H1 (cell line): ENCODE results near the gene LYRM4. TPM values are rescaled to one million over a fixed set of nuclear protein-coding genes. Genes with fewer than 3 reads are reported as not detected.

Experiments used
- CTCF ChIA-PET: fragments of 300-600 bp; sonication (Branson Sonifier 250); formaldehyde crosslinking; loops from one replicate; lab custom pipeline; 2021; ENCODE audit not compliant: partially characterized antibody; lab: Charles Lee
- POLR2A ChIA-PET: fragments of 300-600 bp; sonication (Branson Sonifier 250); formaldehyde crosslinking; loops from one replicate; lab custom pipeline; 2021; ENCODE audit warnings: inconsistent platforms; ENCODE audit not compliant: partially characterized antibody; lab: Charles Lee
- DNase-seq, 2 experiments: peaks; one replicate each; pipeline versions ENCODE4 v3.0.0 to v3.0.0-alpha.2; 2010 to 2022; ENCODE audit warnings: low spot score in 2 of 2, low read depth in 1 of 2, mixed read lengths in 1 of 2
- FAIRE-seq: peaks from 2 replicates; lab custom pipeline; 2011; peaks lifted over from hg19 to GRCh38; lab: Jason Lieb, UNC
- H2AFZ ChIP-seq: 2 replicates; pipeline ENCODE4 v1.8.1; 2012; ENCODE audit warnings: low read length, inconsistent platforms
- H2AK5ac ChIP-seq: 2 replicates; pipeline ENCODE4 v1.6.1; 2013; ENCODE audit warnings: low read depth, low read length
- H2BK120ac ChIP-seq: replicated peaks from 2 replicates; pipeline ENCODE3; 2013; ENCODE audit warnings: low read depth, low read length, inconsistent platforms
- H2BK12ac ChIP-seq: 2 replicates; pipeline ENCODE4 v1.6.1; 2013; ENCODE audit warnings: low read depth, low read length
- H2BK15ac ChIP-seq: 2 replicates; pipeline ENCODE4 v1.6.1; 2013; ENCODE audit warnings: low read length
- H2BK20ac ChIP-seq: 2 replicates; pipeline ENCODE4 v1.6.1; 2013; ENCODE audit warnings: low read length
- H2BK5ac ChIP-seq: 2 replicates; pipeline ENCODE4 v1.6.1; 2013; ENCODE audit warnings: low read depth, low read length
- H3K14ac ChIP-seq: 2 replicates; pipeline ENCODE4 v1.6.1; 2013; ENCODE audit warnings: inconsistent platforms; ENCODE audit not compliant: insufficient read length
- H3K18ac ChIP-seq: 2 replicates; pipeline ENCODE4 v1.6.1; 2013; ENCODE audit warnings: low read length; ENCODE audit errors: extremely low read depth
- H3K23ac ChIP-seq: 2 replicates; pipeline ENCODE4 v1.6.1; 2013; ENCODE audit warnings: inconsistent platforms; ENCODE audit not compliant: insufficient read length
- H3K23me2 ChIP-seq: 2 replicates; pipeline ENCODE4 v1.6.1; 2013; ENCODE audit warnings: low read depth, low read length
- H3K27ac ChIP-seq: 2 replicates; pipeline ENCODE4 v1.6.1; 2011; ENCODE audit warnings: low read depth, low read length, inconsistent platforms
- H3K27me3 ChIP-seq, 4 experiments: replicated peaks in 1 of 4; 1 replicate in 1 of 4; 2 replicates in 3 of 4; pipeline versions ENCODE4 v1.6.1 to v1.8.1; 2011 to 2013; ENCODE audit warnings: low read length in 3 of 4, mild to moderate bottlenecking in 3 of 4, inconsistent platforms in 2 of 4, mixed read lengths in 2 of 4, moderate library complexity in 1 of 4; ENCODE audit not compliant: control insufficient read depth in 3 of 4, insufficient read depth in 3 of 4; ENCODE audit errors: extremely low read depth in 1 of 4
- H3K36me3 ChIP-seq, 4 experiments: 2 replicates each; pipeline versions ENCODE4 v1.6.1 to v1.8.1; 2011 to 2013; ENCODE audit warnings: mild to moderate bottlenecking in 4 of 4, low read length in 3 of 4, moderate library complexity in 2 of 4, control low read depth in 1 of 4, inconsistent platforms in 1 of 4; ENCODE audit not compliant: insufficient read depth in 4 of 4, control insufficient read depth in 2 of 4
- H3K4ac ChIP-seq: replicated peaks from 2 replicates; pipeline ENCODE3; 2013; ENCODE audit warnings: low read length, low read depth, mixed read lengths, inconsistent platforms; ENCODE audit not compliant: insufficient read length
- H3K4me1 ChIP-seq, 4 experiments: replicated peaks in 1 of 4; 1 replicate in 1 of 4; 2 replicates in 3 of 4; pipeline versions ENCODE4 v1.6.1 to v1.8.1; 2011 to 2013; ENCODE audit warnings: low read length in 3 of 4, inconsistent platforms in 2 of 4, mixed read lengths in 1 of 4; ENCODE audit not compliant: insufficient read depth in 4 of 4, control insufficient read depth in 3 of 4
- H3K4me2 ChIP-seq, 2 experiments: 2 replicates each; pipeline versions ENCODE4 v1.6.1 to v1.8.1; 2011 to 2013; ENCODE audit warnings: low read depth in 2 of 2, low read length in 2 of 2, control low read depth in 1 of 2, inconsistent platforms in 1 of 2, mild to moderate bottlenecking in 1 of 2; ENCODE audit not compliant: insufficient read depth in 1 of 2
- H3K4me3 ChIP-seq, 4 experiments: fragments of 200-600, 300-600 bp in 1 of 4; sonication (generic), shearing (Covaris generic), sonication (Bioruptor Twin) in 1 of 4; 2 replicates each; pipeline versions ENCODE4 v1.5.1 to v1.8.1; 2011 to 2016; ENCODE audit warnings: low read length in 4 of 4, low read depth in 3 of 4, control low read depth in 2 of 4, inconsistent platforms in 2 of 4, mild to moderate bottlenecking in 2 of 4, mixed read lengths in 1 of 4, moderate library complexity in 1 of 4; ENCODE audit not compliant: insufficient read depth in 2 of 4; ENCODE audit errors: extremely low read depth in 1 of 4
- H3K56ac ChIP-seq: replicated peaks from 2 replicates; pipeline ENCODE3; 2013; ENCODE audit warnings: low read depth, mild to moderate bottlenecking, mixed read lengths, low read length, inconsistent platforms; ENCODE audit not compliant: insufficient read length
- H3K79me1 ChIP-seq: 2 replicates; pipeline ENCODE4 v1.6.1; 2013; ENCODE audit warnings: low read depth, low read length, control low read depth
- H3K79me2 ChIP-seq, 2 experiments: 2 replicates each; pipeline versions ENCODE4 v1.6.1 to v1.8.1; 2012 to 2013; ENCODE audit warnings: low read length in 2 of 2, mild to moderate bottlenecking in 2 of 2, inconsistent platforms in 1 of 2; ENCODE audit not compliant: insufficient read depth in 2 of 2, control insufficient read depth in 1 of 2
- H3K9ac ChIP-seq, 4 experiments: replicated peaks in 1 of 4; 1 replicate in 1 of 4; 2 replicates in 3 of 4; pipeline versions ENCODE4 v1.6.1 to v1.8.1; 2011 to 2013; ENCODE audit warnings: low read depth in 3 of 4, low read length in 3 of 4, control low read depth in 2 of 4, mild to moderate bottlenecking in 2 of 4, moderate library complexity in 2 of 4, inconsistent platforms in 1 of 4; ENCODE audit errors: extremely low read depth in 1 of 4
- H3K9me3 ChIP-seq, 2 experiments: 2 replicates each; pipeline versions ENCODE4 v1.6.1 to v1.8.1; 2012 to 2013; ENCODE audit warnings: mild to moderate bottlenecking in 2 of 2, moderate library complexity in 2 of 2, control low read depth in 1 of 2, inconsistent platforms in 1 of 2, low read depth in 1 of 2, low read length in 1 of 2, mixed read lengths in 1 of 2; ENCODE audit not compliant: insufficient read depth in 2 of 2
- H4K20me1 ChIP-seq, 2 experiments: replicated peaks in 1 of 2; 2 replicates each; pipeline versions ENCODE3 to v1.8.1; 2011 to 2013; ENCODE audit warnings: inconsistent platforms in 2 of 2, low read length in 2 of 2, mild to moderate bottlenecking in 1 of 2; ENCODE audit not compliant: insufficient read depth in 2 of 2, control insufficient read depth in 1 of 2
- H4K5ac ChIP-seq: 2 replicates; pipeline ENCODE4 v1.6.1; 2013; ENCODE audit warnings: low read length, low read depth, mixed read lengths, inconsistent platforms; ENCODE audit not compliant: insufficient read length
- H4K8ac ChIP-seq: 2 replicates; pipeline ENCODE4 v1.8.0; 2013; ENCODE audit warnings: mild to moderate bottlenecking, moderate library complexity, low read length, inconsistent platforms; ENCODE audit not compliant: insufficient read depth; ENCODE audit errors: extremely low read depth
- H4K91ac ChIP-seq: replicated peaks from 2 replicates; pipeline ENCODE3; 2013; ENCODE audit warnings: low read length, mixed read lengths, inconsistent platforms; ENCODE audit not compliant: insufficient read length
- GTF2F1 ChIP-seq: IDR thresholded peaks from 2 replicates; pipeline ENCODE4 v1.6.1; 2012; ENCODE audit warnings: low read depth, low read length, improper control_type of control experiment, borderline replicate concordance
- WGBS, 2 experiments: shearing (Covaris generic) in 1 of 2; methylation state at CpG; one replicate each; pipeline versions ENCODE4 v1.1.6 to v1.1.7; 2013 to 2015; ENCODE audit warnings: low lambda C conversion rate in 2 of 2, mixed read lengths in 2 of 2, inconsistent platforms in 1 of 2, low coverage in 1 of 2, missing lambda C conversion rate in 1 of 2; ENCODE audit not compliant: insufficient replicate concordance in 2 of 2, insufficient coverage in 1 of 2, insufficient read length in 1 of 2; ENCODE audit errors: extremely low coverage in 1 of 2, missing lambda C conversion rate in 1 of 2; 5-methylcytosine and 5-hydroxymethylcytosine counted together
- polyA plus RNA-seq, 7 experiments: library from polyadenylated mRNA; depleted of rRNA in 3 of 7; stranded (reverse) in 5 of 7; unstranded in 2 of 7; fragments of >200 nt in 5 of 7; fragments of 200-250 nt in 2 of 7; gene quantifications; 1 replicate in 5 of 7; 2 replicates in 1 of 7; 4 replicates in 1 of 7; pipeline versions ENCODE4 v1.2.1 to v1.2.3, GENCODE V29; 2011 to 2013; ENCODE audit warnings: missing spikeins in 2 of 7, mixed read lengths in 2 of 7
- total RNA-seq: library from RNA; stranded (reverse); fragmentation: NEBNext Ultra II Directional; extraction: Animal tissue kit (Norgen Biotek cat#: 25700); gene quantifications from 2 replicates; pipeline ENCODE4 v1.2.1, GENCODE V29; 2021

LYRM4 gene
- total and polyA plus RNA-seq, 2 of the 8 experiments (the other 6 are each of a cell fraction or from before 2014, with no cell fraction given) = 56.6 to 62.8 TPM

GRCh38 chr6:5084781-5085647 lies 175.7 kb downstream of the LYRM4 start, which contains the start of gene PPP1R3G:
TSS of gene PPP1R3G (plus strand) at chr6:5085341. CDS start at chr6:5085486, 145 bp downstream.
- Histone ChIP-seq H3K4ac (no peak within 1 kb of the TSS), H3K4me2 (peak within 1 kb of the TSS; percentile 71 to 96), H3K79me1 (no peaks in the 10 kb centered on the region; the same call in 1 of the 2 replicates), H3K4me3 (peak within 1 kb of the TSS; percentile 25 to 61 (median 50)), H3K18ac (peak within 1 kb of the TSS; percentile 78), H2BK20ac (no peak within 1 kb of the TSS), H4K8ac (peak within 1 kb of the TSS; percentile 77), H2BK15ac (no peak within 1 kb of the TSS), H3K4me1 (peaks cover 0 to 19% (median 8%) of the 10 kb centered on the region in 4 experiments; a peak in 4 of 7 replicates), H4K91ac (no peak within 1 kb of the TSS), H3K9me3 (no peaks in the 10 kb centered on the region; a peak in 1 of 4 replicates), H4K20me1 (peaks cover 3 to 5% of the 10 kb centered on the region in 2 experiments), H3K56ac (peak within 1 kb of the TSS; percentile 16), H2AK5ac (no peak within 1 kb of the TSS), H4K5ac (no peak within 1 kb of the TSS), H2BK12ac (peak within 1 kb of the TSS; percentile 60; the same call in 1 of the 2 replicates), H3K27ac (no peak within 1 kb of the TSS), H3K23ac (no peak within 1 kb of the TSS), H2AFZ (peak within 1 kb of the TSS; percentile 48; the same call in 1 of the 2 replicates), H3K23me2 (peaks cover 17% of the 10 kb centered on the region; the same call in 1 of the 2 replicates), H3K14ac (no peak within 1 kb of the TSS), H3K9ac (no peak within 1 kb of the TSS; a peak in 2 of 7 replicates), H3K79me2 (no peaks in the 10 kb centered on the region), H3K36me3 (no peaks in the 10 kb centered on the region), H2BK120ac (no peak within 1 kb of the TSS), H3K27me3 (peaks cover 35 to 60% (median 58%) of the 10 kb centered on the region in 4 experiments), H2BK5ac (no peak within 1 kb of the TSS; the same call in 1 of the 2 replicates)
- WGBS, 2 experiments = 3% methylated on average over 82 of the region's 83 CpGs; no CpG with 5 or more reads in 1 of the 2 experiments
- FAIRE-seq (no peak), DNase-seq (peak in 1 of 2 experiments; percentile 75)
- ChIA-PET CTCF (interaction anchor here (0.6 to 1.8 kb wide), 6 partner anchors 28 to 874 kb away, joined by 3 to 5 read pairs (median 4); no protein-coding TSS in a partner anchor), POLR2A (interaction anchor here (1.3 to 1.5 kb wide), 2 partner anchors 22 to 81 kb away, joined by 3 to 4 read pairs; partner anchors contain the start of gene RPP40)
- no peak for TF ChIP-seq GTF2F1
